Epithelial cell of proximal tubule (primary cell): ENCODE results near the gene ITGA11. TPM values are rescaled to one million over a fixed set of nuclear protein-coding genes. Genes with fewer than 3 reads are reported as not detected.

ENCODE experiments used
- DNase-seq: peaks from one replicate; pipeline ENCODE4 v3.0.0-alpha.2; 2011; ENCODE audit warnings: low read depth
- H3K4me3 ChIP-seq: 2 replicates; pipeline ENCODE4 v1.5.1; 2011; ENCODE audit warnings: low read depth, mild to moderate bottlenecking, low read length
- total RNA-seq: library from RNA; depleted of rRNA; stranded (reverse); fragments of >200 nt; gene quantifications from 2 replicates; pipeline ENCODE4 v1.2.3, GENCODE V29; 2015
- TF ChIP-seq, protein P1 (sequence below): conservative IDR thresholded peaks from 2 replicates; pipeline ENCODE4 v1.5.1; 2012; ENCODE audit warnings: low read depth, mild to moderate bottlenecking, low read length

ITGA11 gene
- total RNA-seq, 1 donor from 2014 or later: 1.6 TPM

DNA sequence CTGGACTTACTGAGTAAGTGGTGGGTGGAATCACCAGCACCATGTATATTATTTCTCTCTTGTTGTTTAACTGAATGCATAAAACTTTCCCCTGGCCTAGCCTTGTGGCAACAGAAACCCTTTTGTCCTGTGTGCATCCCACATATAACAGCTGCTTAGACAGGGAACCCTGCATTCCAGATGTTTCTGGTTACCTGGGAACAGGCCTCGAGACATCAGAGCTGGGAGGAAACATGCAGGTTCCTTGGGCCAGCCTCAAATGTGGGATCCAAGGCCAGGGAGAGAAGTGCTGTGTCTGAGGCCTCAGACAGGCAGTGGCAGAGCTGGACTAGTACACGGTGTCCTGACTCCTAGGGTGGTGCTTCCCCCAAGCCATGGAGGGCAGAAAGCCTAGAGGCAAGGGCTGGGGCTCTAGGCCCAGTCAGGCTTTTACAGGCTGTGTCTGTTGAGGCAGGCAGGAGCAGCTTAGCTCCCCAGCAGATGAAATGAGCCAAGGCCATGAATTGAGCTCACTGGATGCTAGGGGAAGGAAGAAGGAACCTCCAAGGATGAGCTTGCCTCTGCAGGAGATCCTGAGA, 57.7 kb downstream of the ITGA11 start:
- TF ChIP-seq, protein P1, sequence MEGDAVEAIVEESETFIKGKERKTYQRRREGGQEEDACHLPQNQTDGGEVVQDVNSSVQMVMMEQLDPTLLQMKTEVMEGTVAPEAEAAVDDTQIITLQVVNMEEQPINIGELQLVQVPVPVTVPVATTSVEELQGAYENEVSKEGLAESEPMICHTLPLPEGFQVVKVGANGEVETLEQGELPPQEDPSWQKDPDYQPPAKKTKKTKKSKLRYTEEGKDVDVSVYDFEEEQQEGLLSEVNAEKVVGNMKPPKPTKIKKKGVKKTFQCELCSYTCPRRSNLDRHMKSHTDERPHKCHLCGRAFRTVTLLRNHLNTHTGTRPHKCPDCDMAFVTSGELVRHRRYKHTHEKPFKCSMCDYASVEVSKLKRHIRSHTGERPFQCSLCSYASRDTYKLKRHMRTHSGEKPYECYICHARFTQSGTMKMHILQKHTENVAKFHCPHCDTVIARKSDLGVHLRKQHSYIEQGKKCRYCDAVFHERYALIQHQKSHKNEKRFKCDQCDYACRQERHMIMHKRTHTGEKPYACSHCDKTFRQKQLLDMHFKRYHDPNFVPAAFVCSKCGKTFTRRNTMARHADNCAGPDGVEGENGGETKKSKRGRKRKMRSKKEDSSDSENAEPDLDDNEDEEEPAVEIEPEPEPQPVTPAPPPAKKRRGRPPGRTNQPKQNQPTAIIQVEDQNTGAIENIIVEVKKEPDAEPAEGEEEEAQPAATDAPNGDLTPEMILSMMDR: no peak
- H3K4me3 ChIP-seq: no peak overlapping the region
- no peak for DNase-seq

DNA sequence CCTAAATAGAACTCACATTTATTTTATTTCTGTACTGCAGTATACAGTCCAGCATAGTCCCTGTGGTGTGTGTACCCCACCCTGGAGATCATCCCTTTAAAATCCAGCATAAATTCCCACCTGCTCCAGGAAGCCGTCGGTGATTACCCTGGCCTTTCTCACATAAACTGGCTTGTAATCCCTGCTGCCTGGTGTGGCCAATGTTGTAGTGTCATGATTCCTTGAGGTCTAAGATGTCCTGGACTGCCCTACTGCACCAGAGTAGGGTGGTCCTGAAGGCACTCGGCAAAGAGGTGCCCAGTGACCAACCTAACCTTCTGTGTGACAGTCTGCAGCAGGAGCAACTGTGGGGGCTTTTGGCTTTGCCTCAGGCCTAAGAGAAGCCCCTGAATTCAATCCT, 58.9 kb downstream of the ITGA11 start:
- DNase-seq: no peak
- TF ChIP-seq, protein P1: no peak

DNA sequence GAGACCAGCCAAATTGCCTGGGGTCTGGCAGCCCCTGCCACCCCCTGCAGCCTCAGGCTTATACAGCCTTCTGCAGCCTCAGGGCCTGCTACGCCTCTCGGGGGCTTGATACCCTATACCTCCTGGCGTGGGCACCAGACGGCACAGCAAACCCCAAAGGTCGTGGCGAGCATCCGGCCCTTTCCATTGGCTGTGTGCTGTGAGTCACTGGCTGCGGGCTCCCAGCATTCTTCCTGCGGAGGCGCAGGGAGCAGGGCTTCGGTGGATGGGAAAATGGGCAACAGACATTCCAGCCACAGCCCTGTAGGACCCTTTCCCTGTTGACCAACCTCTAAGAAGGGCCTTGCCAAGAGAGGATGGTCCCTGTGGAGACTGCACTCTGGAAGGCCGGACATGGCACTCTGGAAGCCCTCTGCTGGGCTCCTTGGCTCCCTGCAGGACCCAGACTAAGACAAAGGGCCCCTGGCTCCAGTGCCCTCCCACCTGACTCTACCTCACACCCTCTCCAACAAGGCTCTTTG, 59.6 kb downstream of the ITGA11 start:
- no peak overlapping the region for H3K4me3 ChIP-seq
- no peak for DNase-seq
- TF ChIP-seq, protein P1: peak; percentile 76

More for the DNA sequence above, 58.9 kb downstream of the ITGA11 start:
- no peak overlapping the region for H3K4me3 ChIP-seq

DNA sequence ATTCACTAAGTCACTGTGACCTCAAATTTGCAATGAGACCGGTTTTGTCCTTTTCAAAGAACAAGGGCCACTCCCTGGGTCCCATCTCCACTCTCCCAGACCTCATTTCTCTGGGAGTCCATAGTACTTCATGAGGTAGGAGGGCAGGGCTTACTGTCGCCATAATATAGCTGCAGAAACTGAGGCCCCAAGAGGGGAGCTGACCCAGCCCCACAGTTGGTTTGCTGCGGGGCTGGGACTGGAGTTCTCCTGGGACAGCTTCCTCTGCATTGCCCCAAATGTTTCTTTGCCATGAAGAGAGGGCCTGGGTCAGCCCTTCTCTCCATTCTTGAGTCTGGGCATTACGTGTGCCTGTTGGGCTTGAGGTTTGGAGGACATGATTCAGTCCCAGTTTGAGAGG, 60.1 kb downstream of the ITGA11 start:
- H3K4me3 ChIP-seq: no peak overlapping the region
- no peak for DNase-seq
- TF ChIP-seq, protein P1: no peak

DNA sequence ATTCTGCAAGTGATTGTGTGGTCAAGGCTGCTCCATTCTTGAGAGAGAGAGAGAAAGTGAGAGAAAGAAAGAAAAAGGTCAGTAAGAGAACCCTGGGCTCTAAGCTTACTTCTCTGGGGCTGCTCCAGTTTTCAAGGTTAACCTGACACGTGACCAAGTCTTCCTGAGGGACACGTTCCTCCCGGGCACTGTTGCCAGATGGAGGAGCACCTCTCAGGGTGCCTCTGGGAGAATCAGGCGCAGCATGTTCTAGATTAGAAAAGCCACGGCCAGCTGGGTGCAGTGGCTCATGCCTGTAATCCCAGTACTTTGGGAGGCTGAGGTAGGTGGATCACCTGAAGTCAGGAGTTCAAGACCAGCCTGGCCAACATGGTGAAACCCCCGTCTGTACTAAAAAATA, 60.8 kb downstream of the ITGA11 start:
- no peak overlapping the region for H3K4me3 ChIP-seq
- TF ChIP-seq, protein P1: no peak
- no peak for DNase-seq

DNA sequence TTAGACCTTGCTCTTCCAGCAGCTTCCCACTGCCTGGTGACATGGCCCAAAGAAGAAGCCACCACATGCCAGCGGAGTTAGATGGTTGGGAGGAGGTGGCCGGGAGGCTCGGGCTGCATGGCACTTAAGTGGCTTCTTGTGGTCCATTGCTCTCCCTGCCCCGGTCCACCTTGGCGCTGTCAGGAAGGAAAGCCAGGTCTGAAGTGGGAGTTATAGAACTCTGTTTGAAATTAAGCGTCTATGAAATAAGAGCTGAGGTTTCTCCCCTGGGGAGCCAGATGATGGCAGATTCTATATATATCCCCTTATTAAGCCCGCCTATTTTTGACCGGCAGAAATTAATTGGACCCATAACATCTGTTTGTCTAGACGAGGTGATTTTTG, 61.2 kb downstream of the ITGA11 start:
- TF ChIP-seq, protein P1: no peak
- H3K4me3 ChIP-seq: no peak overlapping the region
- no peak for DNase-seq
